GM23248 (cell line): ENCODE measurements around the gene LDLRAD3. TPM values are rescaled to one million over a fixed set of nuclear protein-coding genes. Genes with fewer than 3 reads are reported as not detected.

Source experiments
- DNase-seq: peaks from one replicate; pipeline ENCODE4 v3.0.0-alpha.2; 2015
- H2AFZ ChIP-seq: fragments of 200-600 bp; sonication (generic); 2 replicates; pipeline ENCODE4 v1.6.1; 2016; ENCODE audit warnings: antibody characterized with exemption
- H3F3A ChIP-seq: fragments of 200-600 bp; sonication (generic); 2 replicates; pipeline ENCODE4 v1.6.1; 2016; ENCODE audit warnings: mild to moderate bottlenecking, antibody characterized with exemption, mixed run types; ENCODE audit not compliant: insufficient read depth
- H3K27ac ChIP-seq: fragments of 200-600 bp; sonication (generic); 2 replicates; pipeline ENCODE4 v1.5.1; 2016; ENCODE audit warnings: mild to moderate bottlenecking
- H3K27me3 ChIP-seq: fragments of 200-600 bp; sonication (generic); replicated peaks from 2 replicates; pipeline ENCODE4 v1.6.1; 2016; ENCODE audit warnings: mild to moderate bottlenecking; ENCODE audit not compliant: insufficient read depth
- H3K36me3 ChIP-seq: fragments of 200-600 bp; sonication (generic); 2 replicates; pipeline ENCODE4 v1.6.1; 2016; ENCODE audit warnings: low read depth, mild to moderate bottlenecking
- H3K4me1 ChIP-seq: fragments of 200-600 bp; sonication (generic); 2 replicates; pipeline ENCODE4 v1.6.1; 2016; ENCODE audit warnings: mild to moderate bottlenecking; ENCODE audit not compliant: insufficient read depth
- H3K4me2 ChIP-seq: fragments of 200-600 bp; sonication (generic); one replicate; pipeline ENCODE4 v1.6.1; 2016; ENCODE audit warnings: mild to moderate bottlenecking; ENCODE audit not compliant: unreplicated experiment
- H3K4me3 ChIP-seq: fragments of 200-600 bp; sonication (generic); 2 replicates; pipeline ENCODE4 v1.5.1; 2016; ENCODE audit warnings: mild to moderate bottlenecking
- H3K79me2 ChIP-seq: fragments of 200-600 bp; sonication (generic); 2 replicates; pipeline ENCODE4 v1.6.1; 2016; ENCODE audit warnings: mild to moderate bottlenecking; ENCODE audit not compliant: insufficient read depth
- H3K9ac ChIP-seq: fragments of 200-600 bp; sonication (generic); 2 replicates; pipeline ENCODE4 v1.6.1; 2016; ENCODE audit warnings: mild to moderate bottlenecking
- H3K9me2 ChIP-seq: fragments of 200-600 bp; sonication (generic); 2 replicates; pipeline ENCODE4 v1.6.1; 2016; ENCODE audit warnings: mixed run types, mild to moderate bottlenecking, moderate library complexity; ENCODE audit not compliant: insufficient read depth
- H3K9me3 ChIP-seq: fragments of 200-600 bp; sonication (generic); one replicate; pipeline ENCODE4 v1.6.1; 2017; ENCODE audit warnings: low read depth
- H4K20me1 ChIP-seq: fragments of 200-600 bp; sonication (generic); 2 replicates; pipeline ENCODE4 v1.6.0; 2016; ENCODE audit not compliant: insufficient read depth
- EZH2 ChIP-seq: fragments of 200-600 bp; sonication (generic); IDR thresholded peaks from 2 replicates; pipeline ENCODE4 v1.6.1; 2018; ENCODE audit warnings: antibody characterized with exemption, mild to moderate bottlenecking; ENCODE audit not compliant: insufficient read depth, poor library complexity, severe bottlenecking
- EZH2phosphoT487 ChIP-seq: fragments of 200-600 bp; sonication (generic); IDR thresholded peaks from 2 replicates; pipeline ENCODE4 v1.6.1; 2018; ENCODE audit warnings: antibody characterized with exemption, moderate library complexity, mild to moderate bottlenecking, low read depth; ENCODE audit not compliant: insufficient read depth
- WGBS, 2 experiments: methylation state at CpG; one replicate each; pipeline ENCODE4 v1.1.6; 2015 to 2017; ENCODE audit warnings: low lambda C conversion rate in 2 of 2, low coverage in 1 of 2; ENCODE audit errors: missing lambda C conversion rate in 2 of 2; 5-methylcytosine and 5-hydroxymethylcytosine counted together
- in situ Hi-C: fragments of 300-500 bp; cut with MboI; formaldehyde crosslinking; loops from 2 replicates; pipeline ENCODE4 v1.15.0; 2020
- polyA plus RNA-seq: library from polyadenylated mRNA; unstranded; fragments of >200 nt; fragmentation: Nextera tagmentation; extraction: Ambion mirVana; gene quantifications from 2 replicates; pipeline ENCODE4 v1.2.1, GENCODE V29; 2016
- total RNA-seq: library from RNA; depleted of rRNA; stranded (reverse); fragments of >200 nt; shearing (Covaris generic); gene quantifications from 2 replicates; pipeline ENCODE4 v1.2.3, GENCODE V29; 2014

The LDLRAD3 gene
- total and polyA plus RNA-seq, 2 experiments from 2014 or later: 6.2 to 6.6 TPM

DNA sequence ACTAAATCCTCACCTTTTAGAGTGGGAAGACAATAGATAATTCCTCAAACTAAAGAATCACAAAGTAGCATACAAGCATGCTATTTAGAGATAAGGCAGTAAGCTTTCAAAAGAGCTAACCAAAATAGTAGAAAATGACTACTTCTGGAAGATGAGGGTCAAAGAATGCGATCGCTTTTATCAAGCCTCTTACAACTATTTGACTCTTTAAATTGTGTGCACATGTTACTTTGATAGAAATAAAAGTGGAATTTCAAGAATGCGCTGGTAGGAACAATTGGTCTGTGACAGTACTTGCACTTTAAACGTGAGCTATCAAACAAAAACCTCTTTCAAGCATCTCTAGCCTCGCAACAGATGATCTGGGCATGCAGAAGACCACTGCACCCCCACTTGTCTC is 248.1 kb downstream of the LDLRAD3 start:
- Histone ChIP-seq H3K4me1 (no peaks in the 10 kb centered on the region), H3K36me3 (no peaks in the 10 kb centered on the region), H2AFZ (no peak overlapping the region), H3F3A (no peaks in the 10 kb centered on the region), H3K27ac (no peak overlapping the region), H3K9me3 (no peaks in the 10 kb centered on the region), H4K20me1 (no peaks in the 10 kb centered on the region), H3K4me2 (no peak overlapping the region), H3K27me3 (no peaks in the 10 kb centered on the region), H3K4me3 (no peak overlapping the region), H3K79me2 (no peaks in the 10 kb centered on the region), H3K9me2 (no peaks in the 10 kb centered on the region), H3K9ac (no peak overlapping the region)
- in situ Hi-C loops: no loop called here
- TF ChIP-seq EZH2phosphoT487 (no peak), EZH2 (no peak)
- DNase-seq: no peak
- WGBS, 2 experiments: 77 to 85% methylated on average over 5 of the region's 5 CpGs

DNA sequence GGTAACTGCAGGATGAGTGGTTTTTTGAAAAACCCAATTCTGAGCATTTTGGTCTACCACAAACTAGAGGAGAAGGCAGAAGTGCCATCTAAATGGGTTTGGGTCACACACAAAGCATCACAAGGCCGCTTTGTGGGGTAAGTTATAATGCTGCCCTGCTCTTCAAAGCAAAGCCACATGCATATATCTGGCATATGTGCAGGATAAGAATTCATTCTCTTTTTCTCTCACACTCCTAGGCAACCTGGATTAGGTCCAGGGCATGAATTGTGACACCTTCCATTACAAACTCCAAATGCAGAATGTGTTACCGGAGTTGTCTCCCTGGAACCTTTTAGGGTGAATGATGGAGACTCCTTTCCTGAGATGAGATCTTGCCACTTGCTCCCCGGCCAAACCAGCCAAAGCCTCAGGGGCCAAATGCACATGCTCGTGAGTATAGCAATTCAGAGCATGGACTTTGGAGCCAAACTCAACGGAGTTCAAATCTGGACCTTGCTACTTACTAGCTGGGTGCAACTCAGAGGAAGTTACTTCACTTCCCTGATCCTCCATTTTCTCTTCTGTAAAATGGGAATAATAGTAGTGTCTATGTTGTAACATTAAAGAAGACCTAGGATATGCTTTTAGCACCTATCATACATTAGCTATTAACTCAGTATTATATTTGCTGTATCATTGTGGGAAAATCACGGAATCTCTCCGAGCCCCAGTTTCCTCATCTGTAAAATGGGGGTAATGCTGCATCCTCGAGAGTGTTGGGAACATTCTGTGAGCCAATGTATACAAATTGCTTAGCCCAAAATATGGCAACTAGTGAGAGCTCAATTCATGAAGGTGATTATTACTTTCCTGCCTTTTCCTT is 248.8 kb downstream of the LDLRAD3 start:
- Histone ChIP-seq H3K27me3 (no peaks in the 10 kb centered on the region), H3K9me3 (no peaks in the 10 kb centered on the region), H4K20me1 (no peaks in the 10 kb centered on the region), H3K4me1 (no peaks in the 10 kb centered on the region), H3K4me3 (no peak overlapping the region), H3K9me2 (no peaks in the 10 kb centered on the region), H3K36me3 (no peaks in the 10 kb centered on the region), H3K79me2 (no peaks in the 10 kb centered on the region), H3K9ac (no peak overlapping the region), H2AFZ (no peak overlapping the region), H3F3A (no peaks in the 10 kb centered on the region), H3K4me2 (no peak overlapping the region), H3K27ac (no peak overlapping the region)
- in situ Hi-C loops: no loop called here
- 92 to 96% methylated on average over 8 of the region's 8 CpGs for WGBS, 2 experiments
- no peak for TF ChIP-seq EZH2phosphoT487
- TF ChIP-seq EZH2: no peak
- DNase-seq: no peak

- Histone ChIP-seq H3K9me2 (no peaks in the 10 kb centered on the region), H3K4me1 (no peaks in the 10 kb centered on the region), H2AFZ (no peak overlapping the region), H3K4me2 (no peak overlapping the region), H3K36me3 (no peaks in the 10 kb centered on the region), H3K27me3 (no peaks in the 10 kb centered on the region), H3F3A (no peaks in the 10 kb centered on the region), H3K9me3 (no peaks in the 10 kb centered on the region), H3K27ac (no peak overlapping the region), H3K9ac (no peak overlapping the region), H3K4me3 (no peak overlapping the region), H4K20me1 (no peaks in the 10 kb centered on the region), H3K79me2 (no peaks in the 10 kb centered on the region)
- in situ Hi-C loops: no loop called here
- no peak for TF ChIP-seq EZH2phosphoT487
- no peak for DNase-seq
- 97 to 99% methylated on average over 6 of the region's 6 CpGs for WGBS, 2 experiments
Measured at GRCh38 chr11:36193290-36193619, 249.4 kb downstream of the LDLRAD3 start.

DNA sequence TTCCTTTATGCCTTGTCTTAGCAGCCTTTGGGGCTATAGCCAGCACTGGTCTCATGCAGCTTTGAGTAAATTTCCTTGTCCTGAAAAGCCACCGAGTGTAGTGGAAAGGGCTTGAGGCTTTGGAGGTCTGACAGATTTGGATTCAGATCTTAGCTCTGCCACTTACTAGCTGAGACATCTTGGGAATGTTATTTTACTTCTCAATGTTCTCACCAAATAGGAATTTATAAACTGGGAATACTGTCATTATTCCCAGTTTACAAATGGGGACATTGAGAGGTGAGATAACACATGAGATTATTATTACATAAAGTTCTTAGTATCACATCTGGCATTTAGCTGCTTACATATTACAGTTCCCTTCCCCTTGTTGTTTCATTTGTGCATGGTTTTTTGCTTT is 249.9 kb downstream of the LDLRAD3 start:
- DNase-seq: no peak
- no peaks in the 10 kb centered on the region for H3K36me3 ChIP-seq
- WGBS, 2 experiments: 93 to 94% methylated on average over 1 of the region's 1 CpG
- H3K4me2 ChIP-seq: no peak overlapping the region
- no peaks in the 10 kb centered on the region for H3K27me3 ChIP-seq
- no peaks in the 10 kb centered on the region for H3K9me3 ChIP-seq
- no peak overlapping the region for H3K9ac ChIP-seq
- H3K4me3 ChIP-seq: no peak overlapping the region
- no peak overlapping the region for H3K27ac ChIP-seq
- no peak for TF ChIP-seq EZH2
- no peak for TF ChIP-seq EZH2phosphoT487
- in situ Hi-C loops: no loop called here
- H2AFZ ChIP-seq: no peak overlapping the region
- H4K20me1 ChIP-seq: no peaks in the 10 kb centered on the region
- no peaks in the 10 kb centered on the region for H3K79me2 ChIP-seq
- H3F3A ChIP-seq: no peaks in the 10 kb centered on the region
- H3K4me1 ChIP-seq: no peaks in the 10 kb centered on the region
- no peaks in the 10 kb centered on the region for H3K9me2 ChIP-seq
